OCI-LY1 (cell line): Measurements from ENCODE around the gene RNU2-1.
"Not testable (repeated sequence)": the region's sequence is repeated elsewhere in the genome, so short reads cannot be mapped to it uniquely, and the experiment has no call there.

Source experiments
- CTCF ChIP-seq: fragments of 200-600 bp; sonication (generic), shearing (Covaris generic); IDR thresholded peaks from 2 replicates; pipeline ENCODE4 v1.5.1; 2017; ENCODE audit warnings: mild to moderate bottlenecking, antibody characterized with exemption, low read length, moderate library complexity, mixed read lengths
- EZH2 ChIP-seq: fragments of 200-600 bp; sonication (generic), shearing (Covaris generic); IDR thresholded peaks from 2 replicates; pipeline ENCODE4 v1.8.0; 2017; ENCODE audit warnings: borderline replicate concordance, mixed run types, mild to moderate bottlenecking, antibody characterized with exemption, low read length, moderate library complexity, mixed read lengths

DNA sequence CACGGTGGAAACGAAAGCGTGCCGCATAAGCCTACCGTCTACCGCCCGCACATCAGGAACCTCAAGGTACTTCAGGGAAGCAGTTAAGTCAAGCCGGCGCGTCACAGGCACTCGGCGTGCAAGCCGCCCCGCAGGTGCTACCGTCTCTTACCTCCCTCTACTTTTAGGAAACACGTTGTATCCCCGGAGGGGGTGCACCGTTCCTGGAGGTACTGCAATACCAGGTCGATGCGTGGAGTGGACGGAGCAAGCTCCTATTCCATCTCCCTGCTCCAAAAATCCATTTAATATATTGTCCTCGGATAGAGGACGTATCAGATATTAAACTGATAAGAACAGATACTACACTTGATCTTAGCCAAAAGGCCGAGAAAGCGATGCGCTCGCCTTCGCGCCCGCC is 39.1 kb upstream of the RNU2-1 start:
- not testable (repeated sequence) for TF ChIP-seq CTCF, EZH2
